ENCODE results near the gene ZSWIM8.
A peak's percentile ranks its signal among the peaks of the same experiment; 100 is the strongest.
"Not testable (repeated sequence)": the region's sequence is repeated elsewhere in the genome, so short reads cannot be mapped to it uniquely, and the experiment has no call there.

The ZSWIM8 gene

GRCh38 chr10:73779018-73779417 is 6.4 kb upstream of the ZSWIM8 start:
- no peak for DNase-seq

DNA sequence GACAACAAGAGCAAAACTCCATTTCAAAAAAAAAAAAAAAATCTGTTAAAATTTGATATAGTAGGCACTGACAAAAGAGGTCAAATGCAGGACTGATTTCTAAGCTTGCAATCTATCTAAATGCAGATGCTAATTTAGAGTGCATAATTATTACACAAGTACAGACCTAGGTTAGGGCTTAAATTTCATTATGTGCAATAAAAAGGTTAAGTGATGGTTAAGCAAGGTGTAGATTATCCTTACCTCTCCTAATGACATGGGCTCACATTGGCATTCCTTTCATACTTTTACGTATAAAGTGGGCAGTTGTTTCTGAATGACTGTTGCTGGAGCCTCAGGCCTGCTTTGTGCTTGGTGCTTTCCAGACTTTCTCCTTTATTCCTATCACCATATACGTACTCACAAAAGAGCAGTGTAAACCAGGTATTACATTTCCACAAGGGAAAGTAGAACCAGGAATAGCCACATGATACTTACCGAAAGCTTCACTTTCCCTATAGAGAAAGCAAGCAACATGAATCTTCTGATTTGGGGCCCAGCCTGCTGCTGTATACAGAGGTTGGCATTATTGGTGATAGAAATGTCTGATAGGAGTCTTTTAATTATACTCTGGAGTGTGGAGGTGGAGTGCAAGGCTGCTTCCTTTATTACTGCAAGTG is 5.7 kb upstream of the ZSWIM8 start:
- DNase-seq = no peak

GRCh38 chr10:73780301-73780700 is 5.1 kb upstream of the ZSWIM8 start:
- no peak for DNase-seq

GRCh38 chr10:73780966-73781365 is 4.4 kb upstream of the ZSWIM8 start:
- DNase-seq = no peak

DNA sequence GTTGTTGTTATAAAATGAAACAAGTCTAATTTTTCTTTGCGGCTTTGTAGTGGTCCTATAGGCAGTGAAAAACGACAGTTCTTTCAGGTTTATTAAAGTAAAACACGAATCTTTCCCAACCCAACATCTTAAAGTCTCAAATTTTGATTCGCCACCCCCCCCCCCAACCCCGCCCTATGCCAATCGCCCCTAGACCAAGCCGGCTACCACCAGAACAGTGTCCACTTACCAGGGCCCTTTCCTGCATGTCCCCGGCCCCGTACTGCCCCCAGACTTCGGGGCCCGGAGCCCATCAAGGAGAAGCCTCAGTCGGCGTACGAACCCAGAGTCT is 3.9 kb upstream of the ZSWIM8 start:
- DNase-seq = no peak

DNA sequence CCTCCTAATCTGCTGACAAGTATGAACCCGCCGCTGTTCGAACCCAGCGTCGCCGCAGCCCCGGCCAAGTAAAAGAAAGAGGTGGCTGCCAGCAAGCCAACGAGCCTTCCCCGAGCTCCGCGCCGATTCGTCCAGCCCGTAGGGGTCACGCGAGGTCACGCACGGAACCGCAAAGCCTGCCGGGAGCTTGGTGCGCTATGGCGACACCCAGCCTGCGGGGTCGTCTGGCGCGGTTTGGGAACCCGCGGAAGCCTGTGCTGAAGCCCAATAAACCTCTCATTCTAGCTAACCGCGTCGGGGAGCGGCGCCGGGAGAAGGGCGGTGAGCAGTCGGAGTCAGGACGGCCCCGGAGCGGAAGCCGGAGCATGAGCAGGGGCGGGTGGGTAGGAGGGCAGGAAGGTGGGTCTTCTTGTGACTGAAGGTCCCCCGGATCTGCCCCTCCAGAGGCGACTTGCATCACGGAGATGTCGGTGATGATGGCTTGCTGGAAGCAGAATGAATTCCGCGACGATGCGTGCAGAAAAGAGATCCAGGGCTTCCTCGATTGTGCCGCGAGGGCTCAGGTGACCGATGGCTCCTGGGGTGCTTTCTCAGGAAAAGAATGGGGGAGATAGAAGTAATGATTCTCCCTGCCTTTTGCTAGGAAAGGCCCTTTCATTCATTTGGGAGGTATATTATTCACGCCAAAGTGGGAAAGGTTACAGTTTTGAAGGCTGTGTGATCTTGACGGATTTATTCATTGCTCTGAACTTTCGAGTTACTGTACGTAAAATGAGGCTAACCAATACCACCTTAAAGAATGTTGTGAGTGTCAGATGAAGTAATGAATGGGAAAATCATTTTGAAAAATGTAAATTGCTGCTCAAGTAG is 3.3 kb upstream of the ZSWIM8 start, which contains the start of gene CHCHD1:
Gene CHCHD1, plus strand, starts transcription at position 170 of the 870 bp plus-strand sequence. Its CDS starts 28 bp downstream, at position 198.
- peak; percentile 37 to 82 for DNase-seq

- DNase-seq = no peak
These were observed 2.7 kb upstream of the ZSWIM8 start for GRCh38 chr10:73782749-73783085.

- DNase-seq = no peak
These were observed 510 bp downstream of the ZSWIM8 start for GRCh38 chr10:73785721-73786511.

- DNase-seq = no peak
These were observed 1.1 kb downstream of the ZSWIM8 start for GRCh38 chr10:73786512-73786885.

DNA sequence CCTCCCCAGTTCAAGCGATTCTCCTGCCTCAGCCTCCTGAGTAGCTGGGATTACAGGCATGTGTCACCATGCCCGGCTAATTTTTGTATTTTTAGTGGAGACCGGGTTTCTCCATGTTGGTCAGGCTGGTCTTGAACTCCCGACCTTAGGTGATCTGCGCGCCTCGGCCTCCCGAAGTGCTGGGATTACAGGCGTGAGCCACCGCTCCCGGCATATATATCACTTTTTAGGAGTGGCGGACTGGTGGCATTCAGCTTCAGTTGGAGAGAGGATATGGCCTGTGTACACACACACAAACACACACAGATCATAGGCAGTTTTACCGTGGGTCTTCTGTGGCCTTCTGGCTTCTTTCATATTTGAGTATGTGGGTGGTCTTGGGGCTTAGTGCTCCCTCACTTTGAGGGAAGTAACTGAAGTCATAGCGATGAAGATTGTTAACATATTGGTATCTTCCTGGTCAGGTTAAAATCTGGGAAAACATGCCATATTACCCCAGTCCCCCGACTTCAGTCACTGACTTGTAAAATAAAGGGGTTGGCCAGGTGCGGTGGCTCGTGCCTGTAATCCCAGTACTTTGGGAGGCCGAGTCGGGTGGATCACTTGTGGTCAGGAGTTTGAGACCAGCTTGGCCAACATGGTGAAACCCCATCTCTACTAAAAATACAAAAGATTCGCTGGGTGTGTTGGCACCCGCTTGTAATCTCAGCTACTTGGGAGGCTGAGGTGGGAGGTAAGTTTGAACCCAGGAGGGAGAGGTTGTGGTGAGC is 1.8 kb downstream of the ZSWIM8 start:
- not testable (repeated sequence) for DNase-seq

DNA sequence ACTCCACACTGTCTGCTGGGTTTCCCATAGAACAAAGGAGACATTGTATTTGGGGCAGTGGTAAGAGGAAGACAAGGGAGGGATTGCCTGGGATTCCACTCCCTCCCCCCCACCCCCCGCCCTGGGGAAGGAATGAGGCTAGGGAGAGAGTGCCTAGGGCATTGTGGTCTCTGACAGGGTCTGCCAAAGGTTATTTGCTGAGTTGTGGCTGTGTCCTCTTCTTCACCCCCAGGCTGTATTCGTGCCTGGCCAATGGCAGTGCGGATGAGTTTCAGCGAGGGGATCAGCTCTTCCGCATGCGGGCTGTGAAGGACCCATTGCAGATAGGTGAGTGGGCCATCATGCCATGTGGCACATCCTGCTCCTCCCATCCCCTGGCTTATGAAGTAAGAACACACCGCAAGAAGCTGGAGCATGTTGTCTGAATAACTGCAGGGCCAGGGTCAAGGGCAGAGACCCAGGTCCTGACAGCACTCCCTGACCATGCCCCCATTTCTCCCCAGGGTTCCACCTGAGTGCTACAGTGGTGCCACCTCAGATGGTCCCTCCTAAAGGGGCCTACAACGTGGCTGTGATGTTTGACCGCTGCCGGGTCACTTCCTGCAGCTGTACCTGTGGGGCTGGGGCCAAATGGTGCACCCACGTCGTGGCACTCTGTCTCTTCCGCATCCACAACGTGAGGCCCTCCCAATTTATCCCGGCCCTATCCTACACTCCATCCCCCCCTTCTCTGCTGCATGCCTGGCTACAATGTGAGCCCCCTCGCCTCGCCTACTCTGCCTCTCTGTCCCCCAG is 3.7 kb downstream of the ZSWIM8 start:
- DNase-seq = no peak

- DNase-seq = no peak
These were observed 4.3 kb downstream of the ZSWIM8 start for GRCh38 chr10:73789659-73790055.

DNA sequence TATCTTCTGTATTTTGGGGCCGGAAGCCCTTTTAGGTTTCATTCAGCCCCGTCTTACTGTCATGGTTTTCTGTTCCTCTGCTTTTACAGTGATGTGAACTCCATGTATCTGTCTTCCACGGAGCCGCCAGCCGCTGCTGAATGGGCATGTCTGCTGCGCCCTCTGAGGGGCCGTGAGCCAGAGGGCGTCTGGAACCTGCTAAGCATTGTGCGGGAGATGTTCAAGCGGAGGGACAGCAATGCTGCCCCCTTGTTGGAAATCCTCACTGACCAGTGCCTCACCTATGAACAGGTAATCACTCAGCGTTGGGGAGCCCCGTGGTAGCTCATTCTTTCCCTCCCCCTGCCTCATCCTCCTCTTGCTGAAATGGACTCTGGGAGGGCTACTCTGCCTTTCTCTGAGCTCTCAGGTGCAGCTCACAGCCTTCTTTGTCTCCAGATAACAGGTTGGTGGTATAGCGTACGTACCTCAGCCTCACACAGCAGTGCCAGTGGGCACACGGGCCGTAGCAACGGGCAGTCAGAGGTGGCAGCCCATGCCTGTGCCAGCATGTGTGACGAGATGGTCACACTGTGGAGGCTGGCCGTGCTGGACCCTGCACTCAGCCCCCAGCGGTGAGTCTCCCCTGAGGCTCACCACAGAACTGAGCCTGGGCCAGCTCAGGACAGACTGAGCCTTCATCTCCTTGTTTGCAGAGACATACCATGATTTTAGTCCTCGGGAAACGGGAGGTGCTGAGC is 5.7 kb downstream of the ZSWIM8 start:
- DNase-seq = no peak

- no peak for DNase-seq
These were observed 6.5 kb downstream of the ZSWIM8 start for GRCh38 chr10:73791871-73792400.

DNA sequence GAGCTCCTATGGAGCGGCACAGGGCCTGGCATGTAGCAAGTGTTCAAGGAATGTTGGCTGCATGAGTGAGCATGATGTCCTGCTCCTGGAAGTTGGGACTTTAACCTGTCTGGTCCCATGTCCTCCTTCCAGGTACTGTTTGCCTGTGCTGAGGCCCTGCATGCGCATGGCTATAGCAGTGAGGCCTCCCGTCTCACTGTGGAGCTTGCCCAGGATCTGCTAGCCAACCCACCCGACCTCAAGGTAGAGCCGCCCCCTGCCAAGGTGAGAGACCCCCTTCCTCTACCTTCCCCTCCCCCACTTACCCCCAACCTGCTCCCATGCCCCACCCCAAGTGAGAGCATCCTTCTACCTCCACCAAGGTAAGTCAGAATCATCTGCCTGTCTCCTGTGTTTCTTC is 8.1 kb downstream of the ZSWIM8 start:
- no peak for DNase-seq

DNA sequence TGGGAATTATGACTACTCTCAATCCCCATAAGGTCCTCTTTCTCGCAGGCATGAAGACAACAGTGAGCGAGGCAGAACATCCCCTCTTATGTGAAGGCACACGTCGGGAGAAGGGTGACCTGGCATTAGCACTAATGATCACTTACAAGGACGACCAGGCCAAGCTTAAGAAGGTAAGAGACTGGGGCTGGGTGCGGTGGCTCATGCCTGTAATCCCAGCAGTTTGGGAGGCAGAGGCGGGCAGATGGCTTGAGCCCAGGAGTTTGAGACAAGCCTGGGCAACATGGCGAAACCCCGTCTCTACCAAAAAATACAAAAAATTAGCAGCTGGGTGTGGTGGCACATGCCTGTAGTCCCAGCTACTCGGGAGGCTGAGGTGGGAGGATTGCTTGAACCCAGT is 10.1 kb downstream of the ZSWIM8 start:
- not testable (repeated sequence) for DNase-seq

- DNase-seq = not testable (repeated sequence)
These were observed 10.6 kb downstream of the ZSWIM8 start for GRCh38 chr10:73796035-73796434.

GRCh38 chr10:73796766-73797165 is 11.4 kb downstream of the ZSWIM8 start:
- DNase-seq = no peak

DNA sequence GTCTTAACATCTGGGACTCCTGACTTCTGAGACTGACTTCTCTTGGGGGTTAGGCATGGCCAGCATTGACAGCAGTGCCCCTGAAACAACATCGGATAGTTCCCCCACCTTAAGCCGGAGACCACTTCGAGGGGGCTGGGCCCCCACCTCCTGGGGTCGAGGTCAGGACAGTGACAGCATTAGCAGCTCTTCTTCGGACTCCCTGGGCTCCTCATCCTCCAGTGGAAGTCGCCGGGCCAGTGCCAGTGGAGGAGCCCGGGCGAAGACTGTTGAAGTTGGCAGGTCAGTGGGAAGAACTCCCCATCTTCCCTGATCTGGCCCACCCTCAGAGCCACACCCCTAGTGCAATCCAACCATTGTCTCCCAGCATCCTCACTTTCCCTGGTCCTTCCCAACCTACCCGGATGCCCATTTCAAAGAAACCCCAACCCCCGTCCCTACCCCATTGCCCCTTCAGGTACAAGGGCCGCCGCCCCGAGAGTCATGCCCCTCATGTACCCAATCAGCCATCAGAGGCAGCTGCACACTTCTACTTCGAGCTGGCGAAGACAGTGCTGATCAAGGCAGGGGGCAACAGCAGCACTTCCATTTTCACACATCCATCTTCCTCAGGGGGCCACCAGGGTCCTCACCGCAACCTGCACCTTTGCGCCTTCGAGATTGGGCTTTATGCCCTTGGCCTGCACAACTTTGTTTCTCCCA is 12.1 kb downstream of the ZSWIM8 start:
- no peak for DNase-seq

DNA sequence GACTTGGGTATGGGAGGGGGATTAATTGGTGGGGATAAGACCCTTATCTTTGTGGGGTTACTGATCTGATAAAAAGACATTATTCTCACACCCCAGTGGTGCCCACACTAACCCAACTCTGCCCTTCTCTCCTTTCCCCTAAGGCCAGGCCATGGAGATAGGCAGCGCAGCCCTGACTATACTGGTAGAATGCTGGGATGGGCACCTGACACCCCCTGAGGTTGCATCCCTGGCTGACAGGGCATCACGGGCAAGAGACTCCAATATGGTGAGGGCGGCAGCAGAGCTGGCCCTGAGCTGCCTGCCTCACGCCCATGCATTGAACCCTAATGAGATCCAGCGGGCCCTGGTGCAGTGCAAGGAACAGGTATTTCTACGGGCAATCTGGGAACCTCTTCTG is 12.7 kb downstream of the ZSWIM8 start:
- DNase-seq = no peak
